SJCRH30 (cell line): ENCODE measurements around the gene PTCH2. TPM values are rescaled to one million over a fixed set of nuclear protein-coding genes. Genes with fewer than 3 reads are reported as not detected.
"Not testable (repeated sequence)": the region's sequence is repeated elsewhere in the genome, so short reads cannot be mapped to it uniquely, and the experiment has no call there.

Experiments used
- DNase-seq, 2 experiments: peaks; one replicate each; pipeline ENCODE4 v3.0.0-alpha.2; 2015 to 2020
- H3K27ac ChIP-seq: fragments of 250-450 bp; sonication (Bioruptor Pico); 2 replicates; pipeline ENCODE4 v1.5.1; 2020; ENCODE audit warnings: mild to moderate bottlenecking, moderate library complexity
- H3K27me3 ChIP-seq: fragments of 250-450 bp; sonication (Bioruptor Pico); 2 replicates; pipeline ENCODE4 v1.5.1; 2020; ENCODE audit warnings: mild to moderate bottlenecking, moderate library complexity
- H3K36me3 ChIP-seq: fragments of 250-450 bp; sonication (Bioruptor Pico); 2 replicates; pipeline ENCODE4 v1.5.1; 2020; ENCODE audit warnings: mild to moderate bottlenecking, moderate library complexity
- H3K4me1 ChIP-seq: fragments of 250-450 bp; sonication (Bioruptor Pico); 2 replicates; pipeline ENCODE4 v1.5.1; 2020; ENCODE audit warnings: mild to moderate bottlenecking, moderate library complexity
- H3K4me3 ChIP-seq: fragments of 250-450 bp; sonication (Bioruptor Pico); 2 replicates; pipeline ENCODE4 v1.5.1; 2020; ENCODE audit warnings: mild to moderate bottlenecking, moderate library complexity
- H3K9me3 ChIP-seq: fragments of 250-450 bp; sonication (Bioruptor Pico); replicated peaks from 2 replicates; pipeline ENCODE4 v1.5.1; 2020; ENCODE audit warnings: mild to moderate bottlenecking, moderate library complexity
- total RNA-seq: library from RNA; depleted of rRNA; stranded (reverse); fragments of >200 nt; shearing (Covaris generic); gene quantifications from 2 replicates; pipeline ENCODE4 v1.2.3, GENCODE V29; 2014

The PTCH2 gene
- total RNA-seq, 1 experiment from 2014 or later: 1.8 TPM

DNA sequence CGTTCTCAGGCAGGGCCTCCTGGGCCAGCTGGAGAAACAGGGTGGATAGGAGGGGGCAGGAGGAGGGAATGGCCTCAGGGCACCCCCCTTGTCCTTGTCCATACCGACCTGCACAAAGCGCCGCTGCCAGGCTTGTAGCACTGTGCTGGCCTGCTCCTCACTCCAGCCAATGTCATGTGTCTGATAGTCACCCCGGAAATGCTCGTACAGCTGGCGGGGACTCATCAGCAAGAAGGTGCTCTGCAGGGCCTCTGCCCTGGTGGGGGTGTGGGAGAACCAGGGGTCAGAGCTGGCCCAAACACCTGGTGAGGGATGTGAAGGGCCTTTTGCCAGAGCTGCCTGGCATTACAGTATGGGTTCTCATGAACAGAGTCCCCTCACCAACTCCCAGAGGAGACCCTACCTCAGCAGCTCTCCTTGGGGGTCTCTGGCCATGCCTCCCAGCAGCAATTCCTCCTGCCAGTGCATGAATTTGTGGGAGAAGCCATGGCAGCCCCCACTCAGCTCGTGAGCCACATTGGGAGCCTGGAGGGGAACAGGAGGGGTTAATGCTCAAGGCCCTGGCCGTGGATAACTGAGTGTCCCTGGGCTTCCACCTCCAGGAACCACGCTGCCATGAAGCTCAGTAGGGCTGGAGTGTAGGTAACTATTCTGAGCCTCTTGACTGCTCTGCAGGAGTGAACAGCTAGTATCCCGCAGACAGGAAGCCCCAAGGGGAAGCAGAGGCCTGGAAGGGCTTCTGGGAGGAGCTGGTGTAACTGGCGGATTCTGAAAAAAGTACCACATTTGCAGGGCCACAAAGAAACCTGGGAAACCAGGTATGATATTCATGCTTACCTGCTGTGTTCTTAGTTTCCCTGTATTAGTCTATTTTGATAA, 13.3 kb downstream of the PTCH2 start:
- Histone ChIP-seq H3K27ac (no peak overlapping the region), H3K4me1 (peaks cover 7% of the 10 kb centered on the region), H3K4me3 (no peak overlapping the region), H3K9me3 (no peaks in the 10 kb centered on the region), H3K27me3 (no peaks in the 10 kb centered on the region), H3K36me3 (no peaks in the 10 kb centered on the region)
- no peak for DNase-seq

DNA sequence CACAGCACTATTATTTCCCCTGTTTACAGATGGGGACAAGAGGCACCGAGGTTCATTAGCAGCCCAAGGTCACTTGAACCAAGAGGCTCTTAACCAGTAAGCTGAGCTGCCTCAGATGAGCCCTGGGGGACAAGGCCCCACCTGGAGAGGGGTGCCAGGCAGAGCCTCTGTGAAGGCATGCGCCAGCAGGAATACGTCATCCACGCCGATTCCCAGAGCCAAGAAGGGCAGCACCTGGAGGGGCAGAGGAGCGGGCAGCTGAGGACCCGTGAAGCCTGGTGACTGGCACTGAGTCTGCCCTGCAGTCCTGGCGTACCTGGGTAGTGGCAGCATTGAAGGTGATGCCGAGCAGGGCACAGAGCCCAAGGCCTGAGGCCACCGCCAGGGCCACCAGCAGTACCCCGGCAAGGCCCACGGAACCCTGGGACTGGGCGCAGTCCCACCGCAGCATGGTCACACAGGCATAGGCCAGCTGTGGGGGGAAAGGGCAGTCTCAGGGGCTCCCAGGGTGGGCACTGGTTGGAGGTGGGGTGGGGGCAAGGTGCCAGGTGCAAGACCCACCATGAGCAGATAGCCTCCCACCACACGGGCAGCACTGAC, 14.1 kb downstream of the PTCH2 start:
- peaks cover 7% of the 10 kb centered on the region for H3K4me1 ChIP-seq
- DNase-seq: no peak
- no peaks in the 10 kb centered on the region for H3K9me3 ChIP-seq
- no peaks in the 10 kb centered on the region for H3K27me3 ChIP-seq
- no peaks in the 10 kb centered on the region for H3K36me3 ChIP-seq
- H3K27ac ChIP-seq: no peak overlapping the region
- no peak overlapping the region for H3K4me3 ChIP-seq

DNA sequence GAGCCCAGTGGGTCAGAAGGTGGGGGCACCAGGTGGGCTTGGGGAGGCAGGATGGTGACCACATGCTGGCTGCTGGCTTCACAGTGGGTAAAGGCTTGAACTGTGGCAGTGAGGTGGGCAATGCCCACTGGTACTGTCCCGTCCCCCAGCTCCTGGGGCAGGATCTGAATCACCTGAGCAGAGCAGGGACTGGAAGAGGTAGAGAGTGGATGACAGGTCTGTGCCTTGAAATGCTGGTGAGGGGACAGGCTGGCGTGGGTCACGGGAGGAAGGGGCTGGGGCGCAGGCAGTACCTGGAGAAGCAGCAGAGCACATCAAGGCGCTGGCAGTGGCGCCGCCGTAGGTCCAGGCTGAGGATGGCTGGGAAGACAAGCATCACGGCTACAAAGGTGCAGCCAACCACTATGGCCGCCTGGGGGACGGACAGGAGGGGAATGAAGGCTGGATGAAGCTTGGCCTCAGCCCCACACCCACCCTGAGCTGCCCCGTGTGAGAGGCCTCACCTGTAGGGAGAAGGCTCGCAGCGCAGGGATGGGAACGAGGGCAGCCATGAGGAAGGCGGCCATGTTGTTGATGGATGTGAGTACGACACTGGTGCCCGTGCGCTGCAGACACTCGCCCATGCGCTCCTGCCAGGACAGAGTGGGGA, 14.9 kb downstream of the PTCH2 start:
- H3K36me3 ChIP-seq: no peaks in the 10 kb centered on the region
- no peaks in the 10 kb centered on the region for H3K27me3 ChIP-seq
- no peak overlapping the region for H3K4me3 ChIP-seq
- DNase-seq: no peak
- no peaks in the 10 kb centered on the region for H3K9me3 ChIP-seq
- no peak overlapping the region for H3K27ac ChIP-seq
- H3K4me1 ChIP-seq: peaks cover 7% of the 10 kb centered on the region

DNA sequence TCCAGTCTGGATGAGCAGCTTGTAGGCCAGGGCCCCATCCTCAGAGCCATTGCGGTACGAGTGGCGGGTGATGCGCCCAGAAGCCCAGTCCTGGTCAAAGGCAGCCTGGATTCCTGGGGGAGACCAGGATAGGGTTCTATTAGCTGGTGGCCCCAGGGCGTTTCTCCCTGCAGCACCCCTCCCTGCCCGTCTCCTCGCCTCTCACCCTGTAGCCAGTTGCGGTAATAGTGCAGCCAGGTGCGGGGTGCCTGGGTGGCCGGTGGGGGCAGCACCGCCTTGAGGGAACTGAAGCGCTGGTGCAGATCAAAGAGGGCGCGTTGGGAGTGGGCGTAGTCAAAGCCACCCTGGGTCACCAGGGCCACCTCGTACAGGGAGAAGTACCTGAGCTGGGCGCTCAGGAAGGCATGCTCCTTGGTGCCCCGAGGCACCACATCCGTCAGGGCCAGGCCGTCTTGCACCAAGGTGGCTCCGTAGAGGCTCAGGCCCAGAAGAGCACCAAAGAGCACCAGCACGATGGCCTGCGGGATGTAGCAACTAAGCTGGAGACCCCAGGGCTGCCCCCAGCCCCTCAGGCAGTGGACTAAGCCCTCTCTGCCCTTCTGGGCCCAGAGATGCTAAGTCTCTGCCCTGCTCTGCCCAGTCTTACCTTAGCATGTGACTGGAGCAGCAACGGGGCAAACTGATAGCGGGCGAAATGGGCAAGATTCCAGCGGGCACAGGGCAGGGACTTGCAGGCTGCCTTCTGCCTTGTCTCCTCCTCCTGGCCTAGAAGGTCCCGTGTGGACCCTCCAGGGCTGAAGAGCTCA, 15.7 kb downstream of the PTCH2 start:
- Histone ChIP-seq H3K4me1 (peaks cover 3% of the 10 kb centered on the region), H3K4me3 (no peak overlapping the region), H3K27ac (no peak overlapping the region), H3K9me3 (no peaks in the 10 kb centered on the region), H3K36me3 (no peaks in the 10 kb centered on the region), H3K27me3 (no peaks in the 10 kb centered on the region)
- DNase-seq: no peak

DNA sequence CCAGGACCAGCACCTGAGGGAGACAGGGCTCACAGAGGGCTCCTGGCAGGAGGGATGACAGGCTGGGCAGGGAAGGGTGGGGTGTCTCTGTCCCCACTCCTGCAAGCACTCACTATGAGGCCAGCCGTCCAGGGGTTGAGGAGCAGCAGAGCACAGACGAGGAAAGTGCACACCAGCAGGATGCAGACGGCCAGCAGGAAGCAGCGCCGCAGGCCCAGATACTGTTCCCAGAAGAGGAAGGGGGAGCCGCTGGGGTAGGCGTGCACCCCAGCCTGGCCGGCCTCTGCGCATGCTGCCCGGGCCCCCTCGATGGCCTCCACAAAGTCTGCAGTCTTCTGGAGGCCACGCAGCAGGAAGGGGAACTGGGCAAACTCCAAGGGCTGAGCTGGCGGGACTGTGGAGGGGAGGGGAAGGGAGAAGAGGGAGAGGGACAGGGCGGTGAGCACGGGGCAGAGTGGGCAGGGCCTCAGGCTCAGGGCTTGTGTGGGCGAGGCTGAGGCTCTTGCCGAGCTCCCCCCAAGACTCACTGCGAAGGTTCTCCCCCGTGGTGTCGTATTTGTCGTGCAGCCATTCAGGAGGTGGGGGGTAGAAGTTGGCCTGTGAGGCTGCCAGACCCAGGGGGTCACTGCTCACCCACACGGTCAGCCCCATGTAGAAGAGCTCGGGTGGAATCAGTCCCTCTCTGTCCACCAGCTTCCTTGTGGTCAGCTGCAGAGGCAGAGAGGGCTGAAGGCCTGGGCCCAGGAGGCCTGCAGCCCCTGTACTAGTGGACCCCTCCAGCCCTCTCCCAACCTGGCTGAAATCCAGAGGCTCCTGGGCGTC, 16.5 kb downstream of the PTCH2 start:
- H3K36me3 ChIP-seq: no peaks in the 10 kb centered on the region
- no peak overlapping the region for H3K27ac ChIP-seq
- no peaks in the 10 kb centered on the region for H3K9me3 ChIP-seq
- H3K4me3 ChIP-seq: no peak overlapping the region
- H3K4me1 ChIP-seq: no peaks in the 10 kb centered on the region
- H3K27me3 ChIP-seq: no peaks in the 10 kb centered on the region
- no peak for DNase-seq

DNA sequence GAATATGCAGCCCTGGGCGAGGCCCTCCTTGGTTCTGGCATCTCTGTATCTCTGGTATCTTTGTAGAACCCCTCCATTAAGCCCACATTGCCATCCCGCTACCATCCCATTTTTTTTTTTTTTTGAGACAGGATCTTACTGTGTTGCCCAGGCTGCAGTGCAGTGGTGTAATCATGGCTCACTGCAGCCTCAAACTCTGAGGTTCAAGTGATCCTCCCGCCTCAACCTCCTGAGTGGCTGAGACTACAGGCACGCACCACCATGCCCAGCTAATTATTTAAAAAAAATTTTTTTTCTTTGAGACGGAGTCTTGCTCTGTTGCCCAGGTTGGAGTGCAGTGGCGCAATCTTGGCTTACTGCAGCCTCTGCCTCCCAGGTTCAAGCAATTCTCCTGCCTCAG, 18.7 kb downstream of the PTCH2 start:
- H3K9me3 ChIP-seq, H3K27ac ChIP-seq, H3K4me3 ChIP-seq, DNase-seq, H3K4me1 ChIP-seq, H3K27me3 ChIP-seq, H3K36me3 ChIP-seq: not testable (repeated sequence)

DNA sequence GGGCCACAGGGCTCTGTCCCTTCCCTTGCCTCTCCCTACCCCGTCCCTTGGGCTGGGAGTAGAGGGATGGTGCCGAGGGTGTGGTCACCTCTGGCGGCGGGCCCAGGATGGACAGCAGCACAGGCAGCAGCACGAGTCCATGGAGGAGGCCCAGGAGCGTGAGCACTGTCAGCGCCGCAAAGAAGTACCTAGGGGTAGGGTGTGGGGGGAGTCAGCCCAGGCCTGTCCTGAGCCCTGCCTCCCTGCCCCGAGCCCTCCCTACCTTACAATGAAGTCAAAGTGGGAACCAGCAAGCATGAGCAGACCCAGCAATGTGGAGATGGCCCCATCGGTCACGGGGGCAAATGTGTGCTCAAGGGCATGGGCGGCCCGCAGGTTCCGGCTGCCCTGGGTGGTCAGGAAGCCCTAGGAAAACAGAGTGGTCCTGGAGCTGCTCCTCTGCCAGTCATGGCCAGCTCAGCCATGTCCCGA, 20.0 kb downstream of the PTCH2 start:
- Histone ChIP-seq H3K4me3 (no peak overlapping the region), H3K4me1 (no peaks in the 10 kb centered on the region), H3K27me3 (no peaks in the 10 kb centered on the region), H3K36me3 (no peaks in the 10 kb centered on the region), H3K9me3 (no peaks in the 10 kb centered on the region), H3K27ac (no peak overlapping the region)
- DNase-seq: no peak

DNA sequence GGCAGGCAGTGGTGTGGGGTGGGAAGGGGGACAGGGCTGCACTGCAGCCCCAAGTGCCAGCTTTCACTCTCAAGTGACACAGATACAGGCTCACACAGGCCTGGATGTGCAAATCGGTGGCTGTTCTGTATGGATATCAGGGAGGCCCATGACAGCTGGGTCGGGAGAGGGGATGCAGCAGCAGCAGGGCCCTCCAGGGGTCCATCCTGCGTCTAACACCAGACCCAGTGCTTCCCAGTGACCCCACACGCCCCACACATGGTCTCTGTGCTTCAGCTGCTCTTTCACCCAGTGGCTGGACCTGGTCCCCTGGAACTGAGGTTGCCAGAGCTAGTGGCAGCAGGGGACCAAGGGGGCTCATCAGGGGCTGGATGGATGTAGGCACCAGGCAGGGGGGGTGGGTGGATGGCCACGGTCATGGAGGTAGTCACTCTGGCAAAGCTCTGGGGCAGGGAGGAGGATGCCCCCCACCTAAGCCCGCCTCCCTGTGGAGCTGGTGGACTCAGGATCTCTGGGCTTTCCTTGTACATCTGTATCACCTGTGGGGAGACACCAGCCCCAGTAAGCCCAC, 20.8 kb downstream of the PTCH2 start:
- no peaks in the 10 kb centered on the region for H3K27me3 ChIP-seq
- no peak overlapping the region for H3K27ac ChIP-seq
- no peaks in the 10 kb centered on the region for H3K36me3 ChIP-seq
- H3K4me3 ChIP-seq: no peak overlapping the region
- H3K4me1 ChIP-seq: no peaks in the 10 kb centered on the region
- no peak for DNase-seq
- no peaks in the 10 kb centered on the region for H3K9me3 ChIP-seq

DNA sequence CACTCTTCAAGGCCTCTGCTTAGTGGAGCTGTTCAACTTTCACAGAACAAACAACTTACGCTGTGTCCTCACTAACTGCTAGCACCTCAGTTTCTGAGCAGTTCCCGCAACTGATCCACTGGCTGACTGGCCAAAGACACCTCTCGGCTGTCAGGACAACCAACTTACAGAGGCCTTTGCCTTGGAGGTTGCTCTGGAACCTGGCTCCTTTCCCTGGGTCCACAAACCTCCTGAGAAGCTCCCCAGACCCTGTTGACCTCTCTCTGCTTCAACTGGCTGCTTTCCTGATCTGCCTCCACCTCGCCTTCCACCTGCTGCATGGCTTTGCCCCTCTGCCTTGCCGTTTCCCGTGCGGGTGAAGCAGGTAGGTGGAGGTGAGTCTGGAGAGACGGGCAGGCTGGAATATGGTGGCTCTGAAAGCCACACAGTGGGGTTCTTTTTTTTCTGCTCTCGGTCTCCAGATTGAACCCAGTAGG, 21.8 kb downstream of the PTCH2 start:
- H3K36me3 ChIP-seq: no peaks in the 10 kb centered on the region
- no peaks in the 10 kb centered on the region for H3K27me3 ChIP-seq
- H3K27ac ChIP-seq: no peak overlapping the region
- no peak for DNase-seq
- no peaks in the 10 kb centered on the region for H3K4me1 ChIP-seq
- no peaks in the 10 kb centered on the region for H3K9me3 ChIP-seq
- H3K4me3 ChIP-seq: no peak overlapping the region

DNA sequence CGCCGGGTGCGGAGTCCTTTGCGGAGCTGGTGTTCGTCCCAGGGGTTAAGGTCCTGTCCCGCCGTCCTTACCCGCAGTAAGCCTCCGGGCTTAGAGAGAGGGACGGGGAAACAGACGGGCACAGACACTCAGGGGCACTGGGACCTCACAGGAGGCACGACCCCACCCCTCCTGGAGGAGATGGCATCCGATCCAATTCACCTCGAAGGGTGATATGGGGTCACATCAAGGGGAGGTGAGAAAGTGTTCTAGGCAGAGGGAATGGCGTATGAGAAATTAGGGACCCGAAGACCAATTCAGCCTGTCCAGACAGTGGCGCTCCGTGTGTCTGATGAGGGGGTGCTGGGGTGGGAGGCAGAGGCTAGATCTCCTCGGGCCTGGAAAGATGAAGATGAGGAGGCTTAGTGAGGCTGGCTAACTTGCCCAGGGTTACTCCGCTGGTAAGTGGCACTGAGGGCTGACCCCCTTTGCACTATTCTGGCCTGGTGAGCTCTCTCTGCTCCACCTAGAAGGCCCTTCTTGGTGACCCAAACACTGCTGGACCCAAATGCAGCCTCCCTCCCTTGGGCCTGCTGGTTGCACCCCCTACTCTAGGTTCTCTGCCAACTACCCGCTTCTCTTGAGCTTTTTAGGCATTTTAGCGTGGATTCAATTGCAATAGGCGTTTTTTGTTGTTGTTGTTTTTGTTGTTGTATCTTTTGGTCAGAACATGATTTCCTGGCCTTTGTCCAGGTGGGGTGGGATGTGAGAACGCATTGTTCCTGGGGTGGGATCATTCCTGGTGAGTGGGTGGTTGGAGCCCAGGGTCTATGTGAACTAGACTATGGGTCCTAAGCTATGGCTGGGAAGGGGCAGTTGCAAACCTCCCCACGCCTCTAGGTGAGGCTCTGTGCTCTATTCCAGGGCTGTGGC, 22.5 kb downstream of the PTCH2 start:
- DNase-seq: no peak
- Histone ChIP-seq H3K9me3 (no peaks in the 10 kb centered on the region), H3K4me1 (no peaks in the 10 kb centered on the region), H3K27ac (no peak overlapping the region), H3K27me3 (no peaks in the 10 kb centered on the region), H3K36me3 (no peaks in the 10 kb centered on the region), H3K4me3 (no peak overlapping the region)

DNA sequence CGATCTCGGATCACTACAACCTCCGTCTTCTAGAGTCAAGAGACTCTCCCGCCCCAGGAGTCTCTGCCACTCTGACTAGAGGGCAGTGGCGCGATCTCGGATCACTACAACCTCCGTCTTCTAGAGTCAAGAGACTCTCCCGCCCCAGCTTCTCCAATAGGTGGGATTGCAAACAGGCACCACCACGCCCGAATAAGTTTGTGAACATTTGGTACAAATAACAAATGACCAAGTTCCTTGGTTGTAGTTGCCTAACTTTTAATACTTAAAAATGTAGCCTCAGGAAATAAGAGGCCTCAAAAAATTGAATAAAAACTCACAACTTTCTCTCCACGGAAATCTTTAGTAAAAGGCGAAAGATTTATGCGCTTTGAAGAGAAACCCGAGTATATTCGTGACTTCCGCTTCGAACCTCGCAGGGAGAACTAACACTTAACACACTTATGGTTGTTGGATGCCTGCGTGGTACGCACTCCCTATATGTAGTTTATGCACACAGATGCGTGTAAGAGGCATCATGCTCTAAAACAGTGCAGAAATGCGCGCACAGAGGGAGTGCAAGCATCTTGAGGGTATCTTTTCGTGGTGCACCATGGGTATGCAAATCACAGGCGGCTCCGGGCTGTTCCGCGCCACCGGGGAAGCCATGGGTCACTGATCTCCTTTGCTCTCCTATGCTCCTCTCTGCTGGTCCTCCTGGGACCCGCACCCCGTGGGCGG, 23.3 kb downstream of the PTCH2 start:
- H3K27me3 ChIP-seq: no peaks in the 10 kb centered on the region
- no peaks in the 10 kb centered on the region for H3K4me1 ChIP-seq
- DNase-seq: no peak
- no peaks in the 10 kb centered on the region for H3K36me3 ChIP-seq
- H3K9me3 ChIP-seq: no peaks in the 10 kb centered on the region
- H3K4me3 ChIP-seq: no peak overlapping the region
- H3K27ac ChIP-seq: no peak overlapping the region

DNA sequence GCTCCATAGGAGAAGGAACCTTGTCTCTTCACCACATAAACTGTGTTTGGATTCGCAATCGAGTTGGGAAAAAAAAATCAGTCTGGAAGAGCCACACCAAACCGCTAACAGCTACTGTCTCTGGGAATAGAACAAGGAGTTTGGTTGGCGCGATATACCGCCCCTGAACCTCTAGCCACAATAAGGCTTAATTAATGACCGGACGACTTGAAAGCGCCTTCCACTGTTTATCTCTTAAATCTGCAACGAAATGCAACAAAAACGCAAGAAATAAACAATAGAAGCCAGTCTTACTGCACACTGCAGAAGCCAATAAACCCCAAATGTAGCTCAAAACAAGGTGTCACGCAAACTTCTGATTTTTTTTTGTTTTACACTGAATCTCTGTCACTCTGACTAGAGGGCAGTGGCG, 23.9 kb downstream of the PTCH2 start:
- H3K36me3 ChIP-seq: no peaks in the 10 kb centered on the region
- no peak for DNase-seq
- H3K27ac ChIP-seq: no peak overlapping the region
- no peaks in the 10 kb centered on the region for H3K27me3 ChIP-seq
- H3K4me1 ChIP-seq: no peaks in the 10 kb centered on the region
- no peak overlapping the region for H3K4me3 ChIP-seq
- H3K9me3 ChIP-seq: no peaks in the 10 kb centered on the region
